HG02970 (cell line): ENCODE measurements around the gene CD2.
A peak's percentile ranks its signal among the peaks of the same experiment; 100 is the strongest.

Experiments
- ATAC-seq: cut with Tn5 transposase; IDR thresholded peaks from one replicate; pipeline ENCODE4 v1.9.1; 2021; ENCODE audit warnings: mild to moderate bottlenecking, moderate library complexity, moderate number of reproducible peaks; ENCODE audit not compliant: unreplicated experiment, low FRiP score

CD2 gene

GRCh38 chr1:116759636-116760035, 5.4 kb downstream of the CD2 start:
- ATAC-seq, result no peak

GRCh38 chr1:116760487-116760886, 6.3 kb downstream of the CD2 start:
- ATAC-seq, result no peak

GRCh38 chr1:116760996-116761665, 6.9 kb downstream of the CD2 start:
- no peak for ATAC-seq

GRCh38 chr1:116762281-116762680, 8.1 kb downstream of the CD2 start:
- no peak for ATAC-seq

GRCh38 chr1:116762781-116763115, 8.5 kb downstream of the CD2 start:
- no peak for ATAC-seq

GRCh38 chr1:116763116-116763786, 9.0 kb downstream of the CD2 start:
- no peak for ATAC-seq

- no peak for ATAC-seq
Observed at GRCh38 chr1:116763787-116764465, 9.7 kb downstream of the CD2 start.

GRCh38 chr1:116764466-116764898, 10.3 kb downstream of the CD2 start:
- ATAC-seq, result no peak

GRCh38 chr1:116764906-116765862, 11.0 kb downstream of the CD2 start:
- no peak for ATAC-seq

- ATAC-seq, result no peak
Observed at GRCh38 chr1:116765962-116766361, 11.7 kb downstream of the CD2 start.

- ATAC-seq, result no peak
Observed at GRCh38 chr1:116766616-116767469, 12.6 kb downstream of the CD2 start.

- no peak for ATAC-seq
Observed at GRCh38 chr1:116767782-116768382, 13.7 kb downstream of the CD2 start.

GRCh38 chr1:116768416-116769103, 14.3 kb downstream of the CD2 start:
- ATAC-seq, result no peak

- no peak for ATAC-seq
Observed at GRCh38 chr1:116769104-116769452, 14.8 kb downstream of the CD2 start.

- peak; percentile 68 for ATAC-seq
Observed at GRCh38 chr1:116769561-116769977, 15.3 kb downstream of the CD2 start.

GRCh38 chr1:116769994-116770393, 15.8 kb downstream of the CD2 start:
- ATAC-seq, result no peak

GRCh38 chr1:116770625-116771024, 16.4 kb downstream of the CD2 start:
- no peak for ATAC-seq

- ATAC-seq, result no peak
Observed at GRCh38 chr1:116771997-116772647, 17.9 kb downstream of the CD2 start.
